GM19324 (cell line): ENCODE data around the gene OBP2A.
"Not testable (repeated sequence)": the region's sequence is repeated elsewhere in the genome, so short reads cannot be mapped to it uniquely, and the experiment has no call there.

ENCODE experiments used
- ATAC-seq: cut with Tn5 transposase; IDR thresholded peaks from one replicate; pipeline ENCODE4 v1.9.1; 2021; ENCODE audit warnings: mild to moderate bottlenecking, moderate library complexity; ENCODE audit not compliant: unreplicated experiment, low FRiP score

The OBP2A gene

DNA sequence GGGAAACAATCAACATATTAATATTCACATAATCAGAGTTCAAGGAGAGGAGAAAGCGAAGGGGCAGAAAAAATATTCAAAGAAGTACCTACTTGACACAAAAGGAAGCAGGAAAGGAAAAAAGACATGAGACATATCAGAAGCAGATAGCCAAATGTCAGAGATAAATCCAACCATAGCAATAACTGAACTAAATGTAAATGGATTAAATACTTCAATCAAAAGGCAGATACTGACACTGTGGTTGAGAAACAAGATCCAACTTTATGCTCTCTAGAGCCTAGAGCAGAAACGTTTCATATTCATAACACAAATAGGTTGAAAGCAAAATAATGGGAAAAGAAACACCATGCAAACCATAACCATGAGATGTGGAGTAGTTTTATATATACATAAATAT lies 36.5 kb upstream of the OBP2A start:
- no peak for ATAC-seq

DNA sequence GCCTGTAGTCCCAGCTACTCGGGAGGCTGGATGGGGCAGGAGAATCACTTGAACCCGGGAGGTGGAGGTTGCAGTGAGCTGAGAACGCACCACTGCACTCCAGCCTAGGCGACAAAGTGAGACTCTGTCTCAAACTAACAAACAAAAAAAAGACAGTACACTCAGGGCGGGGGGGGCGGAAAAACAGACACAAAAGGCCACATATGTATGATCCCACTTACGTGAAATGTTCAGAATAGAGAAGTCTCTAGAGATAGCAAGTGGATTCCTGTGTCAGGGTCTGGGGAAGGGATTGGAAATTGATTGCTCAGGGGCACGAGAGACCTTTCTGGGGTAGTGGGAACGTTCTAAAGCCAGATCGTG lies 33.7 kb upstream of the OBP2A start:
- no peak for ATAC-seq

- ATAC-seq = no peak
Measured at GRCh38 chr9:135512904-135513303, 33.0 kb upstream of the OBP2A start.

- ATAC-seq = no peak
Measured at GRCh38 chr9:135513351-135513846, 32.5 kb upstream of the OBP2A start.

DNA sequence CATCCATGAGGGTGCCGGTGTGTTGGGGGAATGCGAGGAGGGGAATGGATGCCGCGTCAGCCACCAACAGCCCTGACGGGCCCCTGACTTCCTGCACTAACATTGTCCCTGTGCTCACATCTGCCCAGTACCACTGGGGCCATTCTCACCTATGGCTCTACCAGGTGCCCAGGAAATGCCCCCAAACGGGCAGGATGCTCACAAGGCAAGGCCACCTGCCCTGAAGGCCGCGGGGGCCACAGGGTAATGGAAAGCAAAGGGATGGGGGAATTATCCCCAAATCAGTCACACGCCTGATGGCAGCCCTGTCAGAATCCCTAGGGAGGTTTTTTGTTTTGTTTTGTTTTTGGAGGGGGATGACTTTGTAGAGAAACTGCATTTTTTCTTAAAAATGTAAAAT lies 32.0 kb upstream of the OBP2A start:
- not testable (repeated sequence) for ATAC-seq

DNA sequence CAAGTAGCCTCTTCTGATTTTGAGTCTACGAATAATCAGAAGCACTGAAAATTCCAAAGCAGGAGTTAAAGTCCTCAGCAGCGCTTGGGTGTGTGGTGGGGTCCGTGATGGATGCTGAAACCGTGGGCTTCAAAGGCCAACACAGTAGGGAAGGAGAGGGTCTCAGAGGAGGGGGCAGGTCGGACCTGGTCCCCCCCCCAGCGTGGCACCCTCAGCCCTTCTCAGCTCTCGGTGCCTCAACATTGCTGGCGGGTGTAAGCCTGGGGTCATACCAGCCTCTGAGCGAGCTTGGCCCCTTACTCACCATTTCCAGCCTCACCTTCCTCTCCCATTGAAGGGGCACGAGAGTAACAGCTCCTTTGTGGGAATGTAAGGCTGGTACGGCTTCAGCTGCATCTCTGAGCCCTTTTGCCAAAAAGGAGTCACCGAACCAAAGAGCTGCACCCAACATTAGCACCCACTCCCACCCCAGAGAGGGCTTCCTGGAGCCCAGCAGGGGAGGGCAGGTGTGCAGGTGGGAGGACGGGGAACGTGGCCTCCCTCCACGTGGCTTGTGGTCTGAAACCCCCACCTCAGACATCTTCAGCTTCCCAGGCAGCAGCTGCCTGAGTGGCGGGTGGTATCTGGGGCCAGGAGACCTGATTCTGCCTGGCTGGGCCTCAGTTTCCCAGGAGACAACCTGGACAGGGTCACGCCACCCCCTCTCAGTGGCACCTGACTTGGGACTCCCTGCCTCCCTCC lies 31.4 kb upstream of the OBP2A start:
- ATAC-seq = no peak

DNA sequence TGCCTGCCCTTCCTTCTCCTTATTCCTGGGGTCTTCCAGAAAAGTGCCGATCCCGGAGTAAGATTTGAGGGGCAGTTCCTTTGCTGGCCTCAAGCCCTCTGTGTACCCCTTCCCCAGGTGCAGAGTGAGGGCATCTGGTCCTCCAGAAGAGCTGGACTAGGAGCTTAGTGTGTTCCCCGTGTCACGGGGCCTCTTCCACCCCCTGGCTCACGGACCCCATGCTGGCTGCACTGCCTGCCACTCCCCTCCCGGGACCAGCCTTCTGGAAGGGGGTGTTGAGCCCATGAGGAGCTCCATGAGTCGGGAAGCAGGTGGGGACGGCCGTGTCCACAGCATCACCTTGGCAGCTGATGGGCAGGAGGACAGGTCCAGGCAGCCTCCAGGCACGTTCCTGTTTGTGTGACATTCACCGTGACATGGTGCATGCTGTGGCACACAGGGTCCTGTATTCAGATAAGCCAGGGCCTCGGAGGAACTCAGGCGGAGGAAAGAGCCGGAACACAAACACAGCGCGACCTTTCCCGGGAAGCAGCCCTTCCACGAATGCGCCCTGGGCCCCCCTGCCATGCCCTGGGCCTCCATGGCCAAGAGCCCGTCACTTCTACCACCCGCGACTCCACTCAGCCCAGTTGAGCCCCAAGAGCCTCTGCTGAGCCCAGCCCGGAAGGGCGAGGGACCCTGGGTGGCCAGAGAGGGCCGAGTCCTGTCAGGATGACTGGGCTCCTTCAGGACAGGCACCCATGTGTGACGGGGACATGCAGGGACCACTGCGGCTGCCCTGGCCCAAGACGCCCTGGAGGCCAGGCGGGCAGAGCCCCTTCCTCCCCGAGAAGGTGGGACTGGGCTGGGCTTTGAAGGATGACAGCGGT lies 30.6 kb upstream of the OBP2A start:
- no peak for ATAC-seq

DNA sequence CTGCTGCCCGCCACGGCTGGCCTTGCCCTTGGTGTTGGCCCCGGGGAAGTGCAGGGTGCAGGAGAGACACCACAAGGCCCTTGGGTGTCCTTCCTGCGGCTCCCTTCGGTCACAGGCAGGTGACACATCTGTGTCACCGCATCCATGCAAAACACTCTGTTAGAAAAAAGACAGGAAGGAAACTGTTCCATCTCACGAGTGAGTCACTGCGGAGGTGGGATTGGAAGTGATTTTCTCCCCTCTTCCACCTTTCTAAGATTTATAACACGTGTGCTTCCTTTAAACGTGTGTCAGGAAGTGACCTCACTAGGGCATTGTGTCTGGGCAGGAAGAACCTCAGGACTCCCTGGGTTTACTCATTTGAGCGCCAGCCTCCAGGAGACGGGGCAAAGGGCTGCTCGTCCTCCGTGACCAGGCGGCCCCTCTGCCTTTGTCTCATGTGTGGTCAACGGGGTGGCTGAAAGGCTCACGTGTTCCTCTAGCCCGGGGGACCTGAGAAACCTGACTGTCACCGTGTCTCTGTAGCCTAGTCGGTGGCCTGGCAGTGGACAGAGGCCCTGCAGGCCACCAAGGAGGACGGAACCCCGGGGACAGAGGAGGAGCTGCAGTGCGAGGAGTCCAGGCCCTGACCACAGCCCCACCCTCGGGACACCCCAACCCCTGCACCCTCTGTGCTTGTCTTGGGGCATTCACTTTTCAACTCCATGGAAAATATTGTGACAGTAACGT lies 29.6 kb upstream of the OBP2A start:
- no peak for ATAC-seq

GRCh38 chr9:135517407-135517822 lies 28.5 kb upstream of the OBP2A start:
- no peak for ATAC-seq

- ATAC-seq = no peak
Measured at GRCh38 chr9:135519179-135519971, 26.6 kb upstream of the OBP2A start.

GRCh38 chr9:135520916-135521607 lies 24.9 kb upstream of the OBP2A start, which contains the start of gene LCN1:
TSS of gene LCN1 (plus strand) at chr9:135521440. CDS start at chr9:135521498, 58 bp downstream.
- ATAC-seq = no peak

DNA sequence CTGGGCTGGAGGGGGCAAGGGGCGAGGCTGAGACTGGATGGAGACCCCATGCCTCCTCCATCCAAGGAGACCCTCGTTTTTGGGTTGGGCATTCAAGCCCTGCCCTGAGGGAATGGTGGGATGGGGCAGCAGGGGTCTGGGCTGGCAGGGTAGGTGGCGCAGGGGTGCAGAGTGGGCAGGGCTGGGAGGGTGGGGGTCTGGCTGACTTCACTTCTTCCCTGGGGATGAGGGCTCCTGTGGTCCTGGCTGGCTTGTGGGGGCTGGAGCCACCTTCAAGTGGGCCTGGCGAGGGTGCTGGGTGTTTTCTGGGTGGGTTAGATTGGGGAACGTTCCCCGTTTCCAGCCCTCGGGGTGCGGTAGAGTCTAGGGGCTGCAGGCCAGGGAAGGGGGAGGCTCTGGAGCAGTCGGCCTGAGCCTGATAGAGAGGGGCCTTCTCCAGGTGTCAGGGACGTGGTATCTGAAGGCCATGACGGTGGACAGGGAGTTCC lies 24.3 kb upstream of the OBP2A start:
- no peak for ATAC-seq

- no peak for ATAC-seq
Measured at GRCh38 chr9:135522137-135522877, 23.6 kb upstream of the OBP2A start.

DNA sequence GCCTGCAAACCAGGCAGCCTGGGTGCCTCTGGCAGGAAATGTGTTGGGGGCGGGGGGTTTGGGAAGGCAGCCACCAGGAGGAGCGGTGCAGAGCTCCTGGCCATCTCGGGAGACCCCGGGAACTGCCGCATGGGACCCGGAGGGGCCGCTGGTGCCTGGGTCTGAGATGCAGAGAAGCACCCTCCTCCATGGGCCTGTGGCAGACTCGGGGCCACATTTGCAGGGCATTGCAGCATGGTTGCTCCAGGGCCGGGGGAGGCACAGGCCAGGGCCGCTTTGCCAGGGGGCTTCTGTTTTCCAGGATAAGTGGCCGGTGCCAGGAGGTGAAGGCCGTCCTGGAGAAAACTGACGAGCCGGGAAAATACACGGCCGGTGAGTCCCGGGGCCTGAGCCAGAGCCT lies 23.0 kb upstream of the OBP2A start:
- no peak for ATAC-seq

GRCh38 chr9:135523521-135524129 lies 22.3 kb upstream of the OBP2A start:
- ATAC-seq = no peak

DNA sequence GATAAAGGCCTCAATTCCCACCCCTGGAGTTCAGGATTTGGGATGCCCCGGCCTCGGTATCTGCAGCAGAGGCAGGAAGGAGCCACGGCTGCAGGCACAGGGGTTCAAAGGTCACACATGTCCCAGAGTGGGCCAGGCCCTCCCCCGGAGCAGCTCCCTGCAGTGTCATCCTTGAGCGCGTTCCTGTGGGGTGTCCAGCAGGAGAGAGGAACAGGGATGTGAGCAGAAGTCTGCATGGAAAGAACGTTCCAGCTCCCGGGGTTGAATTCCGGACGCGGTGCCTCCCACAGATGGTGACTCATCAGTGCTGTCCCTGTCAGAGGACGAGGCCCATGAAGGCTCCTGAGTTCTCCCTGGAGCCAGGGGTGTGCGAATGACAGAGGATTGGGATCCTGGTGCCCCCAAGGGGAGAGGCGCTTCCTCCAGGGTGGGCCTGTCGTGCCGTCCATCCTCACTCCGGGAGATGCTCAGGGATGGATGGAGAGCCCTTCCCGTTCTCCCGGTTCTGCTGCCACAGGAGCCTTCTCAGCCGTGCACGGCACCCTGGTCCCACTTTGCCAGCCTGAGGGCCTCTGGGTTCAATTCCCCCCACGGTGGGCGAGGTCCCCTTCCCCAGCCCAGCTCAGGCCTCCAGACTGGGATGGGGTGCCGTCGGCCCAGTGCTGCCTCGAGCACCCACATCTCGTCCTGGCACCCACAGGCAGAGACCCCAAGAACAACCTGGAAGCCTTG lies 21.6 kb upstream of the OBP2A start:
- no peak for ATAC-seq

DNA sequence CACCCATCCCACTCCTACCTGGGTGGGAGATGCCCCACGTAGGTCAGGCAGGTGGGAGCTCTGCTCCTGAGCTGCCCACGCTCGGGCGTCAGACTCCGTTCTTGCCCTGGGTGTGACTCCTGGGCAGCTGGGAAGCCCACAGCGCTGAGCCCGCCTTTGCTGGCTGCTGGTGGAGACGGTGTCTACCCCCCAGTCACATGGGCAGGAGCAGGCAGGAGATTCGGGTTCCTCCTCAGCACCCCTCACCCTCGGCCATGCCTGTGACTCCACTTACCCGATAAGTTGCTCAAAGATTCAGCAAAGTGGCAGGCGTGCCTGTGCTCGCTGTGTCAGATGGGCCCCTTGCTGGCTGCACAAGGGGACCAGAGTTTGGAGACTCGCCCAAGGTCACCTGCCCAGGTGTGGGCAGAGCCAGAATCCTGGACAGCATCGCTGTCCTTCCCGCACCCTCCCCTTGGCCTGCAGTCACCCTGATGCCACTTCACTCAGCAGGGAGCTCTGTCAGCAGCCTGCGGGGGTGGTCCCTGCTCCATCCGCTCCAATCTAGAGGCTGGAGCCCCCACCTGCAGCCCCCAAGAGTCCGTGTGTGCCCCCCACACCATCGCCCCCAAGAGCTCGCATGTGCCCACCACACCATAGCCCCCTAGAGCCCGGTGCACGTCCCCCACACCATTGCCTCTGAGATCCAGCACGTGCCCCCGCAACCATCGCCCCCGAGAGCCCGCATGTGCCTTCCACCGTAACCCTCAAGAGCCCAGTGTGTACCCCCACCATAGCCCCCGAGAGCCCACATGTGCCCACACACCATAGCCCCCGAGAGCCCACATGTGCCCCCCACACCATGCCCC lies 20.5 kb upstream of the OBP2A start:
- ATAC-seq = no peak
